Measurements from ENCODE around the gene TGFB1I1.

TGFB1I1 gene

DNA sequence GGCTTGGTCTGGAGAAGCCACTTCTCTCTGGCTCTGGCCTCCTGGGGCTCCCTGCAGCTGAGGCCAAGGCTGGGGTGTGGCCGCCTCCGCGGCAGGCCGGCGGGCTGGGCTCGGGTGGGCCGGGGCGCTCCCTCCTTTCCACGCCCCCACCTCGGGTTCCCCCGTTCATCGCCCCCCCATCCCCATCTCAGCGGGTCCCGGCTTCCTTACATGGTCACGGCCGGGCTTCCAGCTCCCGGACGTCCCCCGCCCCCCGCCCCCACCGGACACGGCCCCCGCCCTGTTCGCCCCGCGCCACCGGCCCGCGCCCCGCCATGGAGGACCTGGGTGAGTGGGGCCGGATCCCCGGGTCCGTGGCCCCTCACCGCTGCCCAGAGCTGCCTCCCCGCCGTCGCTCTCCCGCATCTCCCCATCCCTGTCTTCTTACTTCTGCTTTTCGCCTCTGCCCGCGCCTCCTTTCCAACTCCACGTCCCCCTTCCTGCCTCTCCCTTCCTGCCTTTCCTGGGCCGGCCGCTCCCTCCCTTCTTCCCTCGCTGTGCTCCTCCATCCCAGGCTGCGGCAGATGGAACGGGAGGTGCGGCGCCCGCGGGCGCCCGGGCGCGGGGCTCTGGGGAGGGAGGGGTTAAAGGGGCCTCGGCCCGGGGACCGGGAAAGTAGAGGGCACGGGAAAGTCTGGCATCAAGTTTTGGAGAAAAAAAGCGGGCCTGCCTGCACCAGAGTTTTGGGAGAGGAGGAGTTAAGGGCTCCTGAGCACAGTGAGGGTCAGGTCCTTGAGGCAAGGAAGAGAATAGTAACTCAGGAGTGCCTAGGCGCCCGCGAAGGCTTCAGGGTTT, at the start of gene TGFB1I1:
TGFB1I1 (plus strand) TSS at position 278 of the 834 bp plus-strand sequence; CDS start at position 315, 37 bp downstream.
- no peaks in the 10 kb centered on the region for H3K79me2 ChIP-seq
- TF ChIP-seq, protein P1, sequence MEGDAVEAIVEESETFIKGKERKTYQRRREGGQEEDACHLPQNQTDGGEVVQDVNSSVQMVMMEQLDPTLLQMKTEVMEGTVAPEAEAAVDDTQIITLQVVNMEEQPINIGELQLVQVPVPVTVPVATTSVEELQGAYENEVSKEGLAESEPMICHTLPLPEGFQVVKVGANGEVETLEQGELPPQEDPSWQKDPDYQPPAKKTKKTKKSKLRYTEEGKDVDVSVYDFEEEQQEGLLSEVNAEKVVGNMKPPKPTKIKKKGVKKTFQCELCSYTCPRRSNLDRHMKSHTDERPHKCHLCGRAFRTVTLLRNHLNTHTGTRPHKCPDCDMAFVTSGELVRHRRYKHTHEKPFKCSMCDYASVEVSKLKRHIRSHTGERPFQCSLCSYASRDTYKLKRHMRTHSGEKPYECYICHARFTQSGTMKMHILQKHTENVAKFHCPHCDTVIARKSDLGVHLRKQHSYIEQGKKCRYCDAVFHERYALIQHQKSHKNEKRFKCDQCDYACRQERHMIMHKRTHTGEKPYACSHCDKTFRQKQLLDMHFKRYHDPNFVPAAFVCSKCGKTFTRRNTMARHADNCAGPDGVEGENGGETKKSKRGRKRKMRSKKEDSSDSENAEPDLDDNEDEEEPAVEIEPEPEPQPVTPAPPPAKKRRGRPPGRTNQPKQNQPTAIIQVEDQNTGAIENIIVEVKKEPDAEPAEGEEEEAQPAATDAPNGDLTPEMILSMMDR (IDR thresholded peaks at IDR 0.05): no peak
- peak within 1 kb of the TSS; percentile 99 for H2AFZ ChIP-seq
- peak within 1 kb of the TSS; percentile 66 for H3K27ac ChIP-seq
- no peaks in the 10 kb centered on the region for H3K9me3 ChIP-seq (ENCODE audit: control insufficient read depth, low read length)
- H3K4me3 ChIP-seq (ENCODE audit: low read depth, low read length): peak within 1 kb of the TSS; percentile 58
- peaks cover 14% of the 10 kb centered on the region for H3K4me1 ChIP-seq
- H3K36me3 ChIP-seq (ENCODE audit: control insufficient read depth, insufficient read depth, low read length): no peaks in the 10 kb centered on the region
- H3K27me3 ChIP-seq (ENCODE audit: control insufficient read depth, insufficient read depth, low read length): no peaks in the 10 kb centered on the region
- peak within 1 kb of the TSS; percentile 72 for H3K4me2 ChIP-seq (ENCODE audit: low read length)
- no peak within 1 kb of the TSS for H3K9ac ChIP-seq

DNA sequence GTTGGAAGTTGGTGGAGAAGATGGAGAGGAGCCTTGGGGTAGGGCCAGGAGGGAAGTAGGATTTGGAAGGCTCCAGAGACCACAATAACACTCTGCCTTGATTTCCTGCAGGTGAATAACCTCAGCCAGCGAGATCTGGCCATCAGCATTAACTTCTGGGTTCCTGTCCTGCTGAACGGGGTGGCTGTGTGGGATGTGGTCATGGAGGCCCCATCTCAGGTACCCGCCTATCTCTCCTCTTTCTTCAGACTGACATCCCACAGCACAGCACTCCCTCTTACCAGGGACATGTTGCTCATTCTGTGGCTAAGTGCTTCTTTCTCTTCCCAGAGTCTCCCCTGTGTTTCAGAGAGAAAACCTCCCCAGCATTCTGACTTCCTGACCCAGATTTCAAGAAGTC, 48.7 kb upstream of the TGFB1I1 start:
- Histone ChIP-seq H3K9me3 (ENCODE audit: control insufficient read depth, low read length) (no peaks in the 10 kb centered on the region), H3K27me3 (ENCODE audit: control insufficient read depth, insufficient read depth, low read length) (no peaks in the 10 kb centered on the region), H3K4me1 (peaks cover 2% of the 10 kb centered on the region), H2AFZ (no peak overlapping the region), H3K9ac (no peak overlapping the region), H3K79me2 (no peaks in the 10 kb centered on the region), H3K4me2 (ENCODE audit: low read length) (no peak overlapping the region), H3K36me3 (ENCODE audit: control insufficient read depth, insufficient read depth, low read length) (no peaks in the 10 kb centered on the region), H3K4me3 (ENCODE audit: low read depth, low read length) (no peak overlapping the region), H3K27ac (no peak overlapping the region)
- TF ChIP-seq, protein P1 (IDR thresholded peaks at IDR 0.05): no peak

DNA sequence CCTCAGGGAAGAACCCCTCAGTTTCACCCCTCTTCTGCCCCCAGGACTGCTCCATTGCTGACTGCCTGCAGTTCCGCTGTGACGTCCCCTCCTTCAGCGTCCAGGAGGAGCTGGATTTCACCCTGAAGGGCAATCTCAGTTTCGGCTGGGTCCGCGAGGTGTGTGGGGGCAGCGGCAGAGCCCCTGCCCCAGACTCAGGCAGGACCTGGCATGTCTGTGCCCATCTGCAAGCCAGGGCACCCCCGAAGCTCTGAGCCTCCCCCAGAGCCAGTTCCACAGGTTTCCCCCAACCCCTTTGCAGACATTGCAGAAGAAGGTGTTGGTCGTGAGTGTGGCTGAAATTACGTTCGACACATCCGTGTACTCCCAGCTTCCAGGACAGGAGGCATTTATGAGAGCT, 48.2 kb upstream of the TGFB1I1 start:
- Histone ChIP-seq H3K9ac (no peak overlapping the region), H3K36me3 (ENCODE audit: control insufficient read depth, insufficient read depth, low read length) (no peaks in the 10 kb centered on the region), H3K79me2 (no peaks in the 10 kb centered on the region), H3K27ac (no peak overlapping the region), H3K4me2 (ENCODE audit: low read length) (no peak overlapping the region), H2AFZ (no peak overlapping the region), H3K4me1 (peaks cover 2% of the 10 kb centered on the region), H3K9me3 (ENCODE audit: control insufficient read depth, low read length) (no peaks in the 10 kb centered on the region), H3K27me3 (ENCODE audit: control insufficient read depth, insufficient read depth, low read length) (no peaks in the 10 kb centered on the region), H3K4me3 (ENCODE audit: low read depth, low read length) (no peak overlapping the region)
- TF ChIP-seq, protein P1 (IDR thresholded peaks at IDR 0.05): no peak

DNA sequence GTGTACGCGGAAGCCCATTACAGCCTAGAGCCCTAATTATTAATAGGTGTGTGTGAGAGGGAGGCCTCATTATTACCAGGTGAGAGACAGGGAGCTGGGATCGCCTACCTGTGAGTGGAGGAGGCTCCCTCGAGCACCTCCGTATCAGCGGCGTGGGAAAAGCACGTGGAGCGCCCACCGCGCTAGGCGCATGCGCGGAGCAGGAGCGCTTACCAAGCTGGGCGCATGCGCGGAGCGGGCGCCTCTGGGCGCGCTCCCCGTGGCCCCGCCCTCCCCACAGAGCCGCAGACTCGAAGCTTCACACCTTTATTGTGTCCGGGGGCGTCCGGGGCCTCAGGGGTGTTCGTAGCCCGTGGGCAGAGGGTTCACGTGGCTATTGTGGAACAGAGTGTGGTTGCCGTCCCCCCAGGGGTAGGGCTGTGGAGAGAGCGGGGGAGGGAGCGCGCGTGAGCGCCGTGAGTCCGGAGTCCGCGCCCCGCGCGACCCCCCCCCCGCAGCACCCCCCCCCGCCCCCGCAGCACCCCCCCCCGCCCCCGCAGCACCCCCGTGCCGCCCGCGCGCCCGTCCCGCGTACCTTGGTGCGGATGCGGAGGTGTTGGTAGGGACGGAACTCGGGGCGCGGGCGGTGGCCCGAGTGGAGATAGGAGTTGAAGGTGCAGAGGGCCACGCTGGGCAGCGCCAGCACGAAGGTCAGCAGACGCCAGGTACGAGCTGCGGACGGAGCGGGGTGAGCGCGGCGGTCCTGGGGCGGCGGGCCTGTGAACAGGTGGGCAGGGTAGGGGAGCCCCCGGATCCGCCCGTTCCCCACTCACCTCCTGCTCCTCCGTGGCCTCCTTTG, 44.3 kb upstream of the TGFB1I1 start:
- H3K79me2 ChIP-seq: no peaks in the 10 kb centered on the region
- H3K4me1 ChIP-seq: peaks cover 2% of the 10 kb centered on the region
- TF ChIP-seq, protein P1 (IDR thresholded peaks at IDR 0.05): no peak
- no peak overlapping the region for H3K9ac ChIP-seq
- no peak overlapping the region for H3K27ac ChIP-seq
- H3K9me3 ChIP-seq (ENCODE audit: control insufficient read depth, low read length): no peaks in the 10 kb centered on the region
- H3K36me3 ChIP-seq (ENCODE audit: control insufficient read depth, insufficient read depth, low read length): no peaks in the 10 kb centered on the region
- peak overlapping the region; percentile 58 for H3K4me3 ChIP-seq (ENCODE audit: low read depth, low read length)
- H3K4me2 ChIP-seq (ENCODE audit: low read length): peak overlapping the region; percentile 65
- H2AFZ ChIP-seq: peak overlapping the region; percentile 83
- H3K27me3 ChIP-seq (ENCODE audit: control insufficient read depth, insufficient read depth, low read length): no peaks in the 10 kb centered on the region

Measured in parathyroid adenoma (tissue), 2 donors.